Measurements from ENCODE around the gene IGF2BP3. TPM values are rescaled to one million over a fixed set of nuclear protein-coding genes. Genes with fewer than 3 reads are reported as not detected.
A peak's percentile ranks its signal among the peaks of the same experiment; 100 is the strongest.

IGF2BP3 gene
- total RNA-seq, 4 donors from 2014 or later, result 1.1 TPM; not detected in 3

GRCh38 chr7:23266918-23267317 is 203.4 kb downstream of the IGF2BP3 start:
- Histone ChIP-seq H3K9me3 (no peaks in the 10 kb centered on the region), H3K36me3 (peaks cover 0 to 6% (median 0%) of the 10 kb centered on the region in 3 donors), H3K4me3 (no peak overlapping the region), H3K27ac (no peak overlapping the region), H3K27me3 (no peaks in the 10 kb centered on the region), H3K4me1 (no peaks in the 10 kb centered on the region)
- TF ChIP-seq CTCF (IDR thresholded peaks at IDR 0.05) (no peak), POLR2A (IDR thresholded peaks at IDR 0.05) (no peak)
- DNase-seq, result no peak

DNA sequence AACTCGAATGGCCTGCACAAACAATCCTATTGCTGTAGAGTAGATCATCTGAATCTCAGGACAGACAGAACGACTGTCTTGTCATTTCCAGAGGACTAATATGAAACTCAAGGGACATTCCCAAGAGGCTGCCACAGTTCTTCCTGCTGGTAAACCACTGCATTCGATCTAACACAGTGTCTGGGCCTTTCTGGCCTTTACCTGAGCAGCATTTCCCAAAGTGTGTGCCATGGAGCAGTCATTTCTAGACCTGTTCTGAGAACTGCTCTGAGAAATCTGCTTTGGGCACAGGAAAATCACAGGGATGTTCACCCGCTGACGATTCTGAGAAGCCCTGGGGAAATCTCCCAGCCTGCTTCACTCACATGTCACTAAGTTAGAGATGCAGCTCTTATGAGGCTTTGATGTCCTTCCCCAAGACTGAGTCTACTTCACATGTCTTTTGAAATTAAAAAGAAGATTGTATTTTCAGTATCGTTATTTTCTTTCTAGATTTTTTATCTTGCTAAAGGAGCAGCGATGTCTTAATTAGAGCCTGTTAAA is 205.3 kb downstream of the IGF2BP3 start:
- Histone ChIP-seq H3K9me3 (no peaks in the 10 kb centered on the region), H3K4me3 (no peak overlapping the region), H3K36me3 (peaks cover 0 to 6% (median 0%) of the 10 kb centered on the region in 3 donors), H3K4me1 (no peaks in the 10 kb centered on the region), H3K27ac (no peak overlapping the region), H3K27me3 (no peaks in the 10 kb centered on the region)
- no peak for TF ChIP-seq CTCF (IDR thresholded peaks at IDR 0.05)
- no peak for TF ChIP-seq POLR2A (IDR thresholded peaks at IDR 0.05)
- DNase-seq, result no peak

DNA sequence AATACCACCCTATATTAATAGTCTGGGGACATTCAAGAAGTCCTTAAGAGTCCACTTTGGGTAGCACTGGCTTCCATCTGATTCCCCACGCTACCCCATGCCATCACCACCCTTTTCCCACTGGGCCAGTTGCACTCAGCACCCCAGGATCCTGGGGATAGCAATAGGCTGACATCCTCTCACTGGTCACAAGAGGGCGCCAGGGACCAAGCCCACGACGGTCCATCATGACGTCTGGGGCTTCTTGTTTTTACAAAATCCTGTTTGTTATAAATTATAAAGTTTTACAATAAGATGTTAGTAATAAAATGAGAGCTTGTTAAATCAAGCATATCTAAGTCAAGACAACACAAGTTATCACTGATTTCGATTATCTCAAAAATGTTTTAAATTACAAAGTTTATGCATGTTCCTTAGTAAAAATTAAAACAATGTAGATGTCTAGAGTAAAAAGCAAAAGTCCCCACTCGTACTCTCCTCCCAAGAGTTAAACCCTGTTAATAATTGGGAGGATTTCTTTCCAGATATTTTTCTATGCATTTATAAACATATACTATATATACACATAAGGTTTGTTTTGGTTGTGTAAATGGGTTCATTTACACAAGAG is 208.3 kb downstream of the IGF2BP3 start:
- H3K4me3 ChIP-seq, result no peak overlapping the region
- H3K9me3 ChIP-seq, result no peaks in the 10 kb centered on the region
- H3K27me3 ChIP-seq, result no peaks in the 10 kb centered on the region
- DNase-seq, result peak; percentile 33 to 71 (median 59)
- peaks cover 0 to 6% (median 0%) of the 10 kb centered on the region in 3 donors for H3K36me3 ChIP-seq
- TF ChIP-seq POLR2A (IDR thresholded peaks at IDR 0.05) (no peak), CTCF (IDR thresholded peaks at IDR 0.05) (peak; percentile 31 to 66 (median 59))
- H3K4me1 ChIP-seq, result no peaks in the 10 kb centered on the region
- no peak overlapping the region for H3K27ac ChIP-seq

DNA sequence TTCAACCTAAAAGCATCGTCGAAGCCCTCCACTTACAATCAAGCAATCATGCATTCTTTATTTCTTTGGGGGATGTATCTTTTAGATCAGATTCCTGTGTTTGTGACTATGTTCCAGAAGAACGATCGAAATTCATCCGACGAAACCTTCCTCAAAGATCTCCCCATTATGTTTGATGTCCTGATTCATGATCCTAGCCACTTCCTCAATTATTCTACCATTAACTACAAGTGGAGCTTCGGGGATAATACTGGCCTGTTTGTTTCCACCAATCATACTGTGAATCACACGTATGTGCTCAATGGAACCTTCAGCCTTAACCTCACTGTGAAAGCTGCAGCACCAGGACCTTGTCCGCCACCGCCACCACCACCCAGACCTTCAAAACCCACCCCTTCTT is 209.9 kb downstream of the IGF2BP3 start:
- no peaks in the 10 kb centered on the region for H3K27me3 ChIP-seq
- H3K4me3 ChIP-seq, result no peak overlapping the region
- H3K9me3 ChIP-seq, result no peaks in the 10 kb centered on the region
- no peak for TF ChIP-seq CTCF (IDR thresholded peaks at IDR 0.05)
- TF ChIP-seq POLR2A (IDR thresholded peaks at IDR 0.05), result no peak
- no peaks in the 10 kb centered on the region for H3K4me1 ChIP-seq
- no peaks in the 10 kb centered on the region for H3K36me3 ChIP-seq
- DNase-seq, result no peak
- no peak overlapping the region for H3K27ac ChIP-seq

Small RNA genes within 50 kb of the gene (small RNA-seq; reads per million reads assigned to genes)
- gene AC079780.1, result 0 reads per million in 2 donors
- gene RF00019, result 0 reads per million in 2 donors
- 0 reads per million in 2 donors for gene RNU7-143P
- gene SNORD65C, result 0 to 0.18 reads per million in 2 donors

Other genes starting within 250 kb of the IGF2BP3 start
- gene GPNMB, start 223.7 kb downstream of the IGF2BP3 start, total RNA-seq, result 10 to 100 TPM; 12.1 to 37.8 (median 25.6) TPM
- gene MALSU1, start 171.2 kb downstream of the IGF2BP3 start, total RNA-seq, result 10 to 100 TPM; 15.7 to 40.5 (median 31.3) TPM
- 100 to 1,000 TPM in 1 of 4 donors, 10 to 100 TPM in 3; 30.5 to 108 (median 56.4) TPM for gene TRA2A, start 61.5 kb upstream of the IGF2BP3 start, total RNA-seq
- gene CCDC126, start 126.9 kb upstream of the IGF2BP3 start, total RNA-seq, result 10 to 100 TPM; 18.5 to 21.4 (median 20.0) TPM
- gene FAM221A, start 209.7 kb upstream of the IGF2BP3 start, total RNA-seq, result 10 to 100 TPM in 3 of 4 donors, 1 to 10 TPM in 1; 5.8 to 37.5 (median 16.2) TPM
- gene STK31, start 239.7 kb upstream of the IGF2BP3 start, total RNA-seq, result 1 to 10 TPM in 3 of 4 donors, not detected in 1; 1.7 to 9.1 (median 2.8) TPM